SU-DHL-6 (cell line): ENCODE data around the gene KCNAB2.

Source experiments
- H2AFZ ChIP-seq: fragments of 200-600 bp; sonication (generic); 2 replicates; pipeline ENCODE4 v1.6.1; 2014; ENCODE audit warnings: low read depth, mild to moderate bottlenecking, moderate library complexity, mixed read lengths, antibody characterized with exemption, low read length; ENCODE audit not compliant: severe bottlenecking
- H3F3A ChIP-seq: fragments of 200-600 bp; shearing (Covaris generic); 2 replicates; pipeline ENCODE4 v1.6.0; 2016; ENCODE audit warnings: antibody characterized with exemption, mild to moderate bottlenecking; ENCODE audit not compliant: insufficient read depth
- H3K27ac ChIP-seq: fragments of 200-600 bp; sonication (generic); 2 replicates; pipeline ENCODE4 v1.5.1; 2016; ENCODE audit warnings: low read depth, mild to moderate bottlenecking, low read length, moderate library complexity, mixed read lengths
- H3K27me3 ChIP-seq: fragments of 200-600 bp; sonication (generic), shearing (Covaris generic); 2 replicates; pipeline ENCODE4 v1.6.0; 2014; ENCODE audit warnings: mild to moderate bottlenecking, low read length
- H3K36me3 ChIP-seq: fragments of 200-600 bp; sonication (generic); 2 replicates; pipeline ENCODE4 v1.6.1; 2014; ENCODE audit warnings: mild to moderate bottlenecking, low read length, mixed read lengths
- H3K4me2 ChIP-seq: fragments of 300-600, 200-600 bp; shearing (Covaris generic), sonication (generic); 2 replicates; pipeline ENCODE4 v1.6.0; 2014; ENCODE audit warnings: low read length, low read depth, mild to moderate bottlenecking; ENCODE audit not compliant: poor library complexity, severe bottlenecking
- H3K4me3 ChIP-seq: fragments of 200-600 bp; sonication (generic); 2 replicates; pipeline ENCODE4 v1.5.1; 2014; ENCODE audit warnings: antibody characterized with exemption, low read length, mild to moderate bottlenecking, mixed read lengths; ENCODE audit not compliant: insufficient read depth, poor library complexity, severe bottlenecking
- H3K79me2 ChIP-seq: fragments of 200-600 bp; sonication (generic); 2 replicates; pipeline ENCODE4 v1.6.1; 2014; ENCODE audit warnings: mild to moderate bottlenecking, low read length, moderate library complexity; ENCODE audit not compliant: insufficient read depth
- H3K9ac ChIP-seq: fragments of 200-600 bp; sonication (generic); 2 replicates; pipeline ENCODE4 v1.7.0; 2014; ENCODE audit warnings: mild to moderate bottlenecking, low read length
- H3K9me2 ChIP-seq: fragments of 200-600 bp; sonication (generic); replicated peaks from 2 replicates; pipeline ENCODE4 v1.6.1; 2014; ENCODE audit warnings: low read length; ENCODE audit not compliant: insufficient read depth
- H3K9me3 ChIP-seq: fragments of 200-600 bp; sonication (generic); 2 replicates; pipeline ENCODE4 v1.6.1; 2014; ENCODE audit warnings: low read length, mixed read lengths; ENCODE audit not compliant: insufficient read depth
- H4K20me1 ChIP-seq: fragments of 200-600 bp; sonication (generic); 2 replicates; pipeline ENCODE4 v1.6.1; 2014; ENCODE audit warnings: low read depth, mild to moderate bottlenecking, antibody characterized with exemption, low read length, moderate library complexity, mixed read lengths
- CTCF ChIP-seq: fragments of 200-600 bp; sonication (generic); IDR thresholded peaks from one replicate; pipeline ENCODE4 v1.5.1; 2017; ENCODE audit warnings: antibody characterized with exemption, mild to moderate bottlenecking, low read length, moderate library complexity; ENCODE audit not compliant: insufficient read depth, poor library complexity, severe bottlenecking
- EZH2phosphoT487 ChIP-seq: fragments of 200-600 bp; sonication (generic), shearing (Covaris generic); conservative IDR thresholded peaks from 2 replicates; pipeline ENCODE4 v1.6.1; 2018; ENCODE audit warnings: mild to moderate bottlenecking, antibody characterized with exemption, low read length, moderate library complexity, mixed read lengths

The KCNAB2 gene

GRCh38 chr1:6083801-6084446 is 38.2 kb downstream of the KCNAB2 start:
- Histone ChIP-seq H3K36me3 (no peaks in the 10 kb centered on the region), H4K20me1 (no peaks in the 10 kb centered on the region)

GRCh38 chr1:6084781-6085495 is 39.2 kb downstream of the KCNAB2 start:
- H3F3A ChIP-seq, result no peaks in the 10 kb centered on the region
- no peaks in the 10 kb centered on the region for H3K27me3 ChIP-seq
- no peak overlapping the region for H3K4me3 ChIP-seq
- H3K4me2 ChIP-seq, result no peak overlapping the region
- no peaks in the 10 kb centered on the region for H4K20me1 ChIP-seq
- no peak overlapping the region for H2AFZ ChIP-seq
- H3K9ac ChIP-seq, result no peak overlapping the region
- H3K27ac ChIP-seq, result no peak overlapping the region
- H3K9me3 ChIP-seq, result no peaks in the 10 kb centered on the region
- H3K79me2 ChIP-seq, result no peaks in the 10 kb centered on the region
- no peaks in the 10 kb centered on the region for H3K36me3 ChIP-seq
- no peaks in the 10 kb centered on the region for H3K9me2 ChIP-seq
- TF ChIP-seq EZH2phosphoT487, result no peak
- no peak for TF ChIP-seq CTCF

More at GRCh38 chr1:6083801-6084446, 38.2 kb downstream of the KCNAB2 start:
- Histone ChIP-seq H3K27me3 (no peaks in the 10 kb centered on the region), H3K9me2 (no peaks in the 10 kb centered on the region), H3K27ac (no peak overlapping the region), H3K4me3 (no peak overlapping the region), H3K4me2 (no peak overlapping the region), H3F3A (no peaks in the 10 kb centered on the region), H3K79me2 (no peaks in the 10 kb centered on the region), H3K9me3 (no peaks in the 10 kb centered on the region), H3K9ac (no peak overlapping the region), H2AFZ (no peak overlapping the region)
- TF ChIP-seq EZH2phosphoT487 (no peak), CTCF (no peak)

GRCh38 chr1:6085666-6086065 is 40.0 kb downstream of the KCNAB2 start:
- Histone ChIP-seq H3K36me3 (no peaks in the 10 kb centered on the region), H3K4me2 (no peak overlapping the region), H3K9me3 (no peaks in the 10 kb centered on the region)

More at GRCh38 chr1:6085666-6086065, 40.0 kb downstream of the KCNAB2 start:
- no peak overlapping the region for H2AFZ ChIP-seq
- no peaks in the 10 kb centered on the region for H4K20me1 ChIP-seq
- TF ChIP-seq CTCF (no peak), EZH2phosphoT487 (no peak)
- H3K27ac ChIP-seq, result no peak overlapping the region
- no peaks in the 10 kb centered on the region for H3K79me2 ChIP-seq
- H3K9ac ChIP-seq, result no peak overlapping the region
- no peaks in the 10 kb centered on the region for H3F3A ChIP-seq
- no peaks in the 10 kb centered on the region for H3K27me3 ChIP-seq
- H3K9me2 ChIP-seq, result no peaks in the 10 kb centered on the region
- no peak overlapping the region for H3K4me3 ChIP-seq
